ENCODE results near the gene RAD51B. TPM values are rescaled to one million over a fixed set of nuclear protein-coding genes. Genes with fewer than 3 reads are reported as not detected.

RAD51B gene
- total RNA-seq, 1 experiment from 2014 or later, result 23.3 TPM

- H3K4me3 ChIP-seq (ENCODE audit: low read depth, low read length, poor library complexity, severe bottlenecking), result peak overlapping the region; percentile 68
- ChIA-PET CTCF (no interaction called here), POLR2A (ENCODE audit: low non-redundant PET) (no interaction called here)
- intact Hi-C loops (cut with micrococcal nuclease; ENCODE audit: unreplicated experiment), result no loop called here
- no peaks in the 10 kb centered on the region for H3K27me3 ChIP-seq (replicated peaks; ENCODE audit: insufficient read depth, low read depth, low read length, poor library complexity)
- BruUV-seq (replicated peaks), result no TSS peak
- no peaks in the 10 kb centered on the region for H3K36me3 ChIP-seq (ENCODE audit: insufficient read depth, low read length, poor library complexity, severe bottlenecking)
- H3K4me1 ChIP-seq (ENCODE audit: insufficient read depth, low read length, poor library complexity, severe bottlenecking), result peaks cover 11% of the 10 kb centered on the region
- no peak for DNase-seq (ENCODE audit: low spot score)
- no peaks in the 10 kb centered on the region for H3K9me3 ChIP-seq (ENCODE audit: low read depth, low read length, poor library complexity, severe bottlenecking)
- TF ChIP-seq EZH2 (IDR thresholded peaks at IDR 0.05; ENCODE audit: borderline replicate concordance, low read depth, low read length, poor library complexity, severe bottlenecking), result no peak
- no peak for TF ChIP-seq CTCF (conservative IDR thresholded peaks at IDR 0.05; ENCODE audit: low read depth, low read length)
- peak overlapping the region; percentile 74 for H3K27ac ChIP-seq (ENCODE audit: low read depth, low read length, poor library complexity, severe bottlenecking)
These were observed 921 bp downstream of the RAD51B start for GRCh38 chr14:67820428-67820971.

- Histone ChIP-seq H3K4me3 (ENCODE audit: low read depth, low read length, poor library complexity, severe bottlenecking) (no peak overlapping the region), H3K9me3 (ENCODE audit: low read depth, low read length, poor library complexity, severe bottlenecking) (no peaks in the 10 kb centered on the region), H3K36me3 (ENCODE audit: insufficient read depth, low read length, poor library complexity, severe bottlenecking) (peaks cover 1% of the 10 kb centered on the region), H3K4me1 (ENCODE audit: insufficient read depth, low read length, poor library complexity, severe bottlenecking) (peaks cover 6% of the 10 kb centered on the region), H3K27me3 (replicated peaks; ENCODE audit: insufficient read depth, low read depth, low read length, poor library complexity) (no peaks in the 10 kb centered on the region), H3K27ac (ENCODE audit: low read depth, low read length, poor library complexity, severe bottlenecking) (no peak overlapping the region)
- ChIA-PET POLR2A (ENCODE audit: low non-redundant PET) (no interaction called here), CTCF (no interaction called here)
- DNase-seq (ENCODE audit: low spot score), result no peak
- no peak for TF ChIP-seq EZH2 (IDR thresholded peaks at IDR 0.05; ENCODE audit: borderline replicate concordance, low read depth, low read length, poor library complexity, severe bottlenecking)
- no peak for TF ChIP-seq CTCF (conservative IDR thresholded peaks at IDR 0.05; ENCODE audit: low read depth, low read length)
- no TSS peak for BruUV-seq (replicated peaks)
- intact Hi-C loops (cut with micrococcal nuclease; ENCODE audit: unreplicated experiment), result no loop called here
These were observed 1.5 kb downstream of the RAD51B start for GRCh38 chr14:67821121-67821520.

- TF ChIP-seq CTCF (conservative IDR thresholded peaks at IDR 0.05; ENCODE audit: low read depth, low read length) (no peak), EZH2 (IDR thresholded peaks at IDR 0.05; ENCODE audit: borderline replicate concordance, low read depth, low read length, poor library complexity, severe bottlenecking) (no peak)
- BruUV-seq (replicated peaks), result no TSS peak
- no peaks in the 10 kb centered on the region for H3K4me1 ChIP-seq (ENCODE audit: insufficient read depth, low read length, poor library complexity, severe bottlenecking)
- H3K4me3 ChIP-seq (ENCODE audit: low read depth, low read length, poor library complexity, severe bottlenecking), result no peak overlapping the region
- no peak overlapping the region for H3K27ac ChIP-seq (ENCODE audit: low read depth, low read length, poor library complexity, severe bottlenecking)
- ChIA-PET POLR2A (ENCODE audit: low non-redundant PET) (no interaction called here), CTCF (no interaction called here)
- intact Hi-C loops (cut with micrococcal nuclease; ENCODE audit: unreplicated experiment), result no loop called here
- no peaks in the 10 kb centered on the region for H3K27me3 ChIP-seq (replicated peaks; ENCODE audit: insufficient read depth, low read depth, low read length, poor library complexity)
- no peaks in the 10 kb centered on the region for H3K9me3 ChIP-seq (ENCODE audit: low read depth, low read length, poor library complexity, severe bottlenecking)
- H3K36me3 ChIP-seq (ENCODE audit: insufficient read depth, low read length, poor library complexity, severe bottlenecking), result peaks cover 4% of the 10 kb centered on the region
- no peak for DNase-seq (ENCODE audit: low spot score)
These were observed 11.5 kb downstream of the RAD51B start for GRCh38 chr14:67831113-67831512.

All from A673 (cell line).